HG03460 (cell line): ENCODE measurements around the gene DEAF1.

Source experiments
- ATAC-seq: cut with Tn5 transposase; IDR thresholded peaks from one replicate; pipeline ENCODE4 v1.9.1; 2021; ENCODE audit not compliant: unreplicated experiment

The DEAF1 gene

GRCh38 chr11:626475-627307, 68.3 kb downstream of the DEAF1 start, which contains the start of gene SCT:
SCT (minus strand) TSS chr11:627181; CDS start chr11:627143, 38 bp downstream.
- ATAC-seq: no peak

GRCh38 chr11:625636-626268, 69.3 kb downstream of the DEAF1 start:
- no peak for ATAC-seq

GRCh38 chr11:624705-625635, 70.1 kb downstream of the DEAF1 start, which contains the start of gene CDHR5:
CDHR5 (minus strand) TSS chr11:624955; CDS start chr11:624902, 53 bp downstream.
- ATAC-seq: no peak

- ATAC-seq: no peak
These were observed 70.9 kb downstream of the DEAF1 start for GRCh38 chr11:623999-624704.

- no peak for ATAC-seq
These were observed 71.6 kb downstream of the DEAF1 start for GRCh38 chr11:623349-623869.

- no peak for ATAC-seq
These were observed 73.2 kb downstream of the DEAF1 start for GRCh38 chr11:621838-622237.

- ATAC-seq: no peak
These were observed 73.8 kb downstream of the DEAF1 start for GRCh38 chr11:620935-621814.

GRCh38 chr11:620201-620600, 74.8 kb downstream of the DEAF1 start:
- no peak for ATAC-seq

GRCh38 chr11:619628-620050, 75.4 kb downstream of the DEAF1 start:
- no peak for ATAC-seq

- ATAC-seq: no peak
These were observed 76.0 kb downstream of the DEAF1 start for GRCh38 chr11:618856-619627.

- no peak for ATAC-seq
These were observed 76.9 kb downstream of the DEAF1 start for GRCh38 chr11:617912-618682.

- ATAC-seq: no peak
These were observed 77.7 kb downstream of the DEAF1 start for GRCh38 chr11:617199-617911.

GRCh38 chr11:616320-617198, 78.5 kb downstream of the DEAF1 start:
- ATAC-seq: no peak

GRCh38 chr11:615504-616319, 79.3 kb downstream of the DEAF1 start, which contains the start of gene IRF7:
IRF7 (minus strand) TSS chr11:615950; CDS start chr11:615364, 586 bp downstream.
- peak; percentile 79 for ATAC-seq
